GM18505 (cell line): ENCODE data around the gene GCN1.
"Not testable (repeated sequence)": the region's sequence is repeated elsewhere in the genome, so short reads cannot be mapped to it uniquely, and the experiment has no call there.

Experiments
- ATAC-seq: cut with Tn5 transposase; IDR thresholded peaks from one replicate; pipeline ENCODE4 v1.9.1; 2021; ENCODE audit not compliant: unreplicated experiment
- POLR2A ChIP-seq: IDR thresholded peaks from 4 replicates; pipeline ENCODE4 v1.6.1; 2011; ENCODE audit warnings: borderline replicate concordance; ENCODE audit not compliant: insufficient read depth, insufficient read length; ENCODE audit errors: extremely low read depth

Gene GCN1

GRCh38 chr12:120215766-120216735, 21.5 kb upstream of the GCN1 start:
- ATAC-seq, result no peak
- TF ChIP-seq POLR2A, result no peak

GRCh38 chr12:120215357-120215735, 20.8 kb upstream of the GCN1 start:
- TF ChIP-seq POLR2A, result no peak
- no peak for ATAC-seq

- TF ChIP-seq POLR2A, result no peak
- ATAC-seq, result no peak
Observed at GRCh38 chr12:120214626-120215356, 20.3 kb upstream of the GCN1 start.

- no peak for ATAC-seq
- no peak for TF ChIP-seq POLR2A
Observed at GRCh38 chr12:120213758-120214157, 19.2 kb upstream of the GCN1 start.

- not testable (repeated sequence) for ATAC-seq
Observed at GRCh38 chr12:120213182-120213581, 18.7 kb upstream of the GCN1 start.

DNA sequence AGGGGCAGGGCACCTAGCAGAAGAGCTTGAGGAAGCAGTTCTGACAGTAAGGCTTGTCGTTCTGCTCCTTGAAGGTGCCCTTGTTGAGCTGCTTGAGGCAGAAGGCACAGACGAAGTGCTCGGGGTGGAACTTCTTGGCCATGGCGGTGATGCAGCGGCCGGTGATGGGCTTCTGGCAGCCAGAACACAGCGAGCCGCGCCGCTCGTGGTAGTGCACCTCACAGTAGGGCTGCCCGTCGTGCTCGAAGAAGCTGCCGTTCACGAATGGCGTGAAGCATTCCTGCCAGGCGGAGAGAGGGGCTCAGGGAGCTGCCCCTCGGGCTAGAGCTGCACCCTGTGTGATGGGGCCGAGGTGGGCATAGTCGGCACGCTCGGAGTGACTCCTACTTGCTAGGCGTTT, 17.8 kb upstream of the GCN1 start:
- no peak for ATAC-seq

DNA sequence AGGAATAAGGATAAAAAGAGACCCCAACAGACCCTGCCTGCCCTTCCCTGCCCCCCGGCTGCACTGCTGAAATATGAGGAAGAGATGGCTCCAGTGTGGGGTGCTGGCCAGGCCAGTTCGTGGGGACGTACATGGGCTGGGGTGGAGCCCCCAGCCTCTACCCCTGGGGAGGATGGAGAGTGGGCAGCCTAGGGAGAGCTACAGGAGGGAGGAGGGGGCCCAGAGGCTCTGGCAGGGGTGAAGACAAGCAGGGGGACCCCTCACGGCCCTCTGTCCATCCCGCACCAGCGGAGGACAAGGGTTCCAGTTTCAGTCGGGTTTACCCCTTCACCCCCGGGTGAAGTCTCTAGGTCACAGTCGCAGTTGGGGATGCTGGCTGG, 17.4 kb upstream of the GCN1 start:
- ATAC-seq, result no peak
- no peak for TF ChIP-seq POLR2A

More for the DNA sequence above, 17.8 kb upstream of the GCN1 start:
- TF ChIP-seq POLR2A, result no peak

GRCh38 chr12:120211243-120211903, 16.9 kb upstream of the GCN1 start:
- no peak for TF ChIP-seq POLR2A
- ATAC-seq, result no peak

DNA sequence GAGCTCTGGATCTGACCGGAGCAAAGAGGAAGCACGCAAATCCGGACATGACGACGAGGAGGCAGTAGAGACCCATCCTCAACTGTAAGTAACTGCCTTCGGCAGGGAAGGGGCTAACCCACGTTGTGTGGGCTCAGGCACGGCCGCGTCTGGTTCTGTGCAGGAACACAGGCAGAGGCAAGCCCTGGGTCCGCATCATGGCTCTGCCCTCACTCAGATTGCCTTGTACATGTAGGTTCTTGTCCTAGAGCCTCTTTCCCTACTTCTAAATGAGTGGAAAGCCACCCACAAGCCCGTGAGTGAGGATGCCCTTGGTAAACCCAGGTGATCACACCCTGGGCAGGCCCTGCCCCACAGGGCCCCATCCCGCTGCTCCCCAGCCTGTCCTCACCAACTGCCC, 15.3 kb upstream of the GCN1 start:
- no peak for ATAC-seq
- TF ChIP-seq POLR2A, result no peak

DNA sequence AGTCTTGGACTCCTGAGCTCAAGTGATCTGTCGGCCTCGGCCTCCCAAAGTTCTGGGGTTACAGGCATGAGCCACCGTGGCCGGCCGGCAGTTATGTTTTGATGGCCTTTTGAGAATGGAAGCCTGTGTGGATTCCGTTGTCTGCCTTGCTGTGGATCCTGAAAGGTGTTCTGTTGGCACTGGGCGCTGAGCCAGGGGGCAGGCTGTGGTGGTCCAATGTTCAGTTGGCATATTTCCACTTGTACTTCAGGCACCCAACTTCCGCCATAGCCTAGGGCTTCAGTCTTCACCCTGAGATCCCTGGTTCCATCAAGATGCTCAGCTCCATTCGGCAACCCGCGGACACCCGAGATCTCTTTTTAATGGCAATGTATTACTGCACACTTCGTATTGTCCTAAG, 12.7 kb upstream of the GCN1 start:
- TF ChIP-seq POLR2A, result no peak
- no peak for ATAC-seq

- not testable (repeated sequence) for ATAC-seq
Observed at GRCh38 chr12:120206781-120207180, 12.3 kb upstream of the GCN1 start.

- no peak for TF ChIP-seq POLR2A
- ATAC-seq, result no peak
Observed at GRCh38 chr12:120206228-120206627, 11.7 kb upstream of the GCN1 start.

DNA sequence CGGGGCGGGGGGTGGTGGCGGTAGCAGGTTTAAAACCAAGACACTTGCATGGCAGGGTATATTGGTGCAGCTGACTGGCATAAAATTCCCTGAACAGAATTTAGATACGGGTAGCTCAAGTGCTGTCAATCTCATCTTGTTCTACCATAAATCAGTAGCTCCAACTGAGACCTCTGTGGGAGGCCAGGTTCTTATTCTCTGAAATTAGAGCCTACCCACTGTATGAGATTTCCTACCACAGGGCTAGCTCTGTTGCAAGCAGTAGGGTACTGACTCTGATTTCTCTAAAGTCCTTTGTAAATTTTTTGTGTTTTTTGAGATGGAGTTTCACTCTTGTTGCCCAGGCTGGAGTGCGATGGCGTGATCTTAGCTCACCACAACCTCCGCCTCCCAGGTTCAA, 9.7 kb upstream of the GCN1 start:
- TF ChIP-seq POLR2A, result no peak
- ATAC-seq, result no peak

GRCh38 chr12:120200364-120200800, 5.9 kb upstream of the GCN1 start:
- TF ChIP-seq POLR2A, result no peak
- ATAC-seq, result no peak
